ENCODE data around the gene ALDH7A1.
"Not testable (repeated sequence)": the region's sequence is repeated elsewhere in the genome, so short reads cannot be mapped to it uniquely, and the experiment has no call there.

ALDH7A1 gene

DNA sequence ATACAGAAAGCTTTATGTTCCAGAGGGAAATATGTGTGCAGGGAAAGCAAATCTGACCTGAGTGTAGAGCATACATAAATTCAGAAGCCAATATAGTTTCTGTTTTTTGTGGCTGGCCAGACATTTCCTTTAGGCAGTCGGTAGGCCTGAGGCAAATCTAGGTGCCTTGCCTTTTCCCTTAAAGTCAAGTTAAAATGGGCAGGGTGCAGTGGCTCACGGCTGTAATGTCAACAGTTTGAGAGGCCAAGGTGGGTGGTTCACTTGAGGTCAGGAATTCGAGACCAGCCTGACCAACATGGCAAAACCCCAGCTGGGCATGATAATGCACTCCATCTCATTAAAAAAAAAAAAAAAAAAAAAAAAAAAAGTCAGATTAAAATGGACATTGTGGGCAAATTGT, 36.9 kb upstream of the ALDH7A1 start:
- in situ Hi-C loops (cut with MboI; ENCODE audit: low pct_unique_long_range_greater_than_20kb, low sequenced_read_pairs, unreplicated experiment) = no loop called here
- no peak for DNase-seq (ENCODE audit: low spot score)
- TF ChIP-seq, protein P1, sequence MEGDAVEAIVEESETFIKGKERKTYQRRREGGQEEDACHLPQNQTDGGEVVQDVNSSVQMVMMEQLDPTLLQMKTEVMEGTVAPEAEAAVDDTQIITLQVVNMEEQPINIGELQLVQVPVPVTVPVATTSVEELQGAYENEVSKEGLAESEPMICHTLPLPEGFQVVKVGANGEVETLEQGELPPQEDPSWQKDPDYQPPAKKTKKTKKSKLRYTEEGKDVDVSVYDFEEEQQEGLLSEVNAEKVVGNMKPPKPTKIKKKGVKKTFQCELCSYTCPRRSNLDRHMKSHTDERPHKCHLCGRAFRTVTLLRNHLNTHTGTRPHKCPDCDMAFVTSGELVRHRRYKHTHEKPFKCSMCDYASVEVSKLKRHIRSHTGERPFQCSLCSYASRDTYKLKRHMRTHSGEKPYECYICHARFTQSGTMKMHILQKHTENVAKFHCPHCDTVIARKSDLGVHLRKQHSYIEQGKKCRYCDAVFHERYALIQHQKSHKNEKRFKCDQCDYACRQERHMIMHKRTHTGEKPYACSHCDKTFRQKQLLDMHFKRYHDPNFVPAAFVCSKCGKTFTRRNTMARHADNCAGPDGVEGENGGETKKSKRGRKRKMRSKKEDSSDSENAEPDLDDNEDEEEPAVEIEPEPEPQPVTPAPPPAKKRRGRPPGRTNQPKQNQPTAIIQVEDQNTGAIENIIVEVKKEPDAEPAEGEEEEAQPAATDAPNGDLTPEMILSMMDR (IDR thresholded peaks at IDR 0.05; ENCODE audit: extremely low read depth, insufficient read depth, missing control alignments) = no peak

DNA sequence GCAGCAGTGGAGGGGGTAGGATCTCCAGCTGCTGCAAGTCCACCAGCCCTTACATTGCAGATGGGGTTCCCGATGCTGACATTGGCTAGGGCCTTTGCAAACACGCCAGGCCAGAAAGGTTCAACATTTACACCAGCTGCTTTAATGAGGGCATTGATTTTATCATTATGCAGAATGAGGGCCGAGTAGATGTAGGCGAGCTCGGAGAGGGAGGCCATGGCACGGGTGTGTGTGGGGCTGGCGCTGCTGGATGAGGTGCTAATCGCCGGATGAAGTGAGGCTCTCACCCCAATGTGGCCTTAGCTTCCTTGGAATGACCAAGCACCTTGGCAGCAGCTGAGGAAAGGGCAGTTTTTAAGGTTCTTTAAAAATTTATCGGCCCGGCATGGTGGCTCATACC, 33.1 kb upstream of the ALDH7A1 start:
- in situ Hi-C loops (cut with MboI; ENCODE audit: low pct_unique_long_range_greater_than_20kb, low sequenced_read_pairs, unreplicated experiment) = no loop called here
- TF ChIP-seq, protein P1 (IDR thresholded peaks at IDR 0.05; ENCODE audit: extremely low read depth, insufficient read depth, missing control alignments) = no peak
- DNase-seq (ENCODE audit: low spot score) = no peak

DNA sequence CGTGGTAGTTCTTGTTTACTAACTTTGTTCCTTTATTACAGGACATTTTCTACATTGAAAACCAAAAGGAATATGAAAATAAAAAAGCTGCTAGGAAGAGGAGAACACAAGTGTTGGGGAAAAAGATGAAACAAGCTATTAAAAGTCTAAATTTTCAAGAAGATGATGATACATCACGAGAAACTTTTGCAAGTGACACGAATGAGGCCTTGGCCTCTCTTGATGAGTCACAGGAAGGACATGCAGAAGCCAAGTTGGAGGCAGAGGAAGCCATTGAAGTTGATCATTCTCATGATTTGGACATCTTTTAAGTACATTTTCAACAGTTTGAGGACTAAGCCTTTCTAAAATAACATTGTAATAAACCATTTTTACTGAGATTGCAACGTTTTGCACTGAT, 29.5 kb upstream of the ALDH7A1 start:
- TF ChIP-seq, protein P1 (IDR thresholded peaks at IDR 0.05; ENCODE audit: extremely low read depth, insufficient read depth, missing control alignments) = no peak
- no peak for DNase-seq (ENCODE audit: low spot score)
- in situ Hi-C loops (cut with MboI; ENCODE audit: low pct_unique_long_range_greater_than_20kb, low sequenced_read_pairs, unreplicated experiment) = no loop called here

DNA sequence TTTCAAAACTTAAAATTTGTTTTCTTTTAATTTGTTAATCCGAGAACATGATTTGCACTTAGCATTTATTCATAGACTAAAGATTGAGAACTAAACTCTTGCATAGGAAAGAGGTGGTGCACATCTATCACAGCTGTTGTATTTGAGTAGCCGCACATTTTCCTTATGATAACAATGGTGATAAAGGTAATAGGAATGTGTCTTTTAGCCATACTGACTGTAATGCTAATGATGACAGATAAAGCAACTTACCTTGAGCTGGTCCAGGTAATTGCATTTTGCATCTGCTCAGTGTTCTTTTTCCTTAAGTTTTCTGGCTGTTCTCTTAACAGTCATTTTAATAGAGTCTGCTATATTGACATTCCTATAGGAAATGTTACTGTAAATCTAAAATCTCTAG, 24.8 kb upstream of the ALDH7A1 start:
- TF ChIP-seq, protein P1 (IDR thresholded peaks at IDR 0.05; ENCODE audit: extremely low read depth, insufficient read depth, missing control alignments) = no peak
- in situ Hi-C loops (cut with MboI; ENCODE audit: low pct_unique_long_range_greater_than_20kb, low sequenced_read_pairs, unreplicated experiment) = no loop called here
- no peak for DNase-seq (ENCODE audit: low spot score)

DNA sequence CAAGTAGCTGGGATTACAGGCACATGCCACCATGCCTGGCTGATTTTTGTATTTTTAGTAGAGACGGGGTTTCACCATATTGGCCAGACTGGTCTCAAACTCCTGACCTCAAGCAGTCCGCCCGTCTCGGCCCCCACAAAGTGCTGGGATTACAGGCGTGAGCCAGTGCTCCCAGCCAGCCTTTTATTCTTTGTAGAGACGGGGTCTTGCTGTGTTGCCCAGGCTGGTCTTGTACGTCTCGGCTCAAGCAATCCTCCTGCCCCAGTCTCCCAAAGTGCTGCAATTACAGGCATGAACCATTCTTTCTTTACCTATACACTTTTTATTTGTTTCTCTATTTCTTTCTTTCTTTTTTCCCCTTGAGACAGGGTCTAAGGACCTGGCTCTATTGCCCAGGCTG, 22.6 kb upstream of the ALDH7A1 start:
- in situ Hi-C loops (cut with MboI; ENCODE audit: low pct_unique_long_range_greater_than_20kb, low sequenced_read_pairs, unreplicated experiment) = not testable (repeated sequence)

DNA sequence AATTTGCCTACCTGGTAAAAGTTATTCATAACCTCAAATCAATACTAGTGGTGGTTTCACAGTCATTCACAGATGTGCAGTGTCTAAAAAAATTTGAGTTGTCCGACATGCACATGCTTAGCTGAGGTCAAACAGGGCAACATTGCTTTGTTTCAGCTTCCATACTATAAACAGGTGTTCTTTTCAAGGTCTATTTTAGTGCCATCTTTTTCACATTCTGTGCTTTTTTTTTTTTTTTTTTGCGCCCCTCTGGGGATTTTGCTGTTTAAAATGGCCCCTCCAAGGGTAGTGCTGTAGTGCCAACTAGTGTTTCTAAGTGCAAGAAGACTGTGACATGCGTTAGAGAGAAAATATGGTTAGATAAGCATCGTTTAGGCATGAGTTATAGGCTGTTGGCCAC, 20.3 kb upstream of the ALDH7A1 start:
- peak; percentile 52 for DNase-seq (ENCODE audit: low spot score)
- in situ Hi-C loops (cut with MboI; ENCODE audit: low pct_unique_long_range_greater_than_20kb, low sequenced_read_pairs, unreplicated experiment) = no loop called here
- TF ChIP-seq, protein P1 (IDR thresholded peaks at IDR 0.05; ENCODE audit: extremely low read depth, insufficient read depth, missing control alignments) = peak; percentile 41

More for the DNA sequence above, 22.6 kb upstream of the ALDH7A1 start:
- DNase-seq (ENCODE audit: low spot score) = not testable (repeated sequence)

DNA sequence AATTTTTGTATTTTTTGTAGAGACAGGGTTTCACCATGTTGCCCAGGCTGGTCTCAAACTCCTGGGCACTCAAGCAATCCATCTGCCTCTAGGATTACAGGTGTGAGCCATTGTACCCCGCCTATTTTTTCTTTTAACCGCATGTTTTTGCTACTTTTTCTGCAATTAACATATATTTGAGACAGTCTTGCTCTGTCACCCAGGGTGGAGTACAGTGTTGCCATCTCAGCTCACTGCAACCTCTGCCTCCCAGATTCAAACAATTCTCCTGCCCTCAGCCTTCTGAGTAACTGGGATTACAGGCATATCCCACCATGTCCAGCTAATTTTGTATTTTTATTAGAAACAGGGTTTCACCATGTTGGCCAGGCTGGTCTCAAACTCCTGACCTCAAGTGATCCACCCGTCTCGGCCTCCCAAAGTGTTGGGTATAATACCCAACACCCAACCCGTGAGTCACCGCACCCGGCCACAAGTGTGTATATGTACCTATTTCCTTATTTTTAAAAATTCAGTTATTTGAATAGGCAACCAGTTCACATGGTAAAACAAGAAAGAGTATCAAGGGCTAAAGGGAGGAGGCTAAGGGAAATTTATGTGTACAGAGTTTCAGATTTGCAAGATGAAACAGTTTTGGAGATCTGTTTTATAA, 19.0 kb upstream of the ALDH7A1 start:
- DNase-seq (ENCODE audit: low spot score) = no peak
- in situ Hi-C loops (cut with MboI; ENCODE audit: low pct_unique_long_range_greater_than_20kb, low sequenced_read_pairs, unreplicated experiment) = no loop called here
- TF ChIP-seq, protein P1 (IDR thresholded peaks at IDR 0.05; ENCODE audit: extremely low read depth, insufficient read depth, missing control alignments) = no peak
